ENCODE measurements around the gene DNAH2.

DNAH2 gene

GRCh38 chr17:7822126-7822525 is 104.6 kb downstream of the DNAH2 start:
- DNase-seq: no peak

- no peak for DNase-seq
Observed at GRCh38 chr17:7823581-7824001, 106.0 kb downstream of the DNAH2 start.

- DNase-seq: no peak
Observed at GRCh38 chr17:7824021-7824924, 106.7 kb downstream of the DNAH2 start.

- DNase-seq: no peak
Observed at GRCh38 chr17:7825206-7825990, 107.9 kb downstream of the DNAH2 start.

- no peak for DNase-seq
Observed at GRCh38 chr17:7830616-7831015, 113.1 kb downstream of the DNAH2 start.

GRCh38 chr17:7831233-7831632 is 113.7 kb downstream of the DNAH2 start:
- DNase-seq: no peak

GRCh38 chr17:7832431-7832830 is 114.9 kb downstream of the DNAH2 start:
- DNase-seq: no peak

- DNase-seq: no peak
Observed at GRCh38 chr17:7833011-7833794, 115.7 kb downstream of the DNAH2 start.

GRCh38 chr17:7833795-7834541 is 116.4 kb downstream of the DNAH2 start, which contains the start of gene KDM6B:
TSS of gene KDM6B (plus strand) at chr17:7834217. CDS start at chr17:7845555, 11,338 bp downstream.
- peak; percentile 51 to 62 for DNase-seq

GRCh38 chr17:7834542-7834956 is 117.0 kb downstream of the DNAH2 start:
- no peak for DNase-seq

- DNase-seq: peak; percentile 61 to 65
Observed at GRCh38 chr17:7834957-7835813, 117.6 kb downstream of the DNAH2 start.

- DNase-seq: no peak
Observed at GRCh38 chr17:7835814-7836595, 118.5 kb downstream of the DNAH2 start.

- DNase-seq: peak; percentile 42 to 48
Observed at GRCh38 chr17:7836596-7837407, 119.3 kb downstream of the DNAH2 start.

GRCh38 chr17:7837408-7838088 is 120.0 kb downstream of the DNAH2 start:
- DNase-seq: no peak

GRCh38 chr17:7838090-7839075 is 120.8 kb downstream of the DNAH2 start:
- peak; percentile 50 to 61 for DNase-seq

- DNase-seq: peak; percentile 61 to 63
Observed at GRCh38 chr17:7839190-7839875, 121.8 kb downstream of the DNAH2 start.

GRCh38 chr17:7839876-7840261 is 122.3 kb downstream of the DNAH2 start:
- DNase-seq: no peak

Measured in AML-193 (cell line).